GM18499 (cell line): ENCODE results near the gene SPTLC2.

ENCODE experiments used
- ATAC-seq: cut with Tn5 transposase; IDR thresholded peaks from one replicate; pipeline ENCODE4 v1.9.1; 2021; ENCODE audit warnings: moderate number of reproducible peaks; ENCODE audit not compliant: insufficient read depth, unreplicated experiment

SPTLC2 gene

DNA sequence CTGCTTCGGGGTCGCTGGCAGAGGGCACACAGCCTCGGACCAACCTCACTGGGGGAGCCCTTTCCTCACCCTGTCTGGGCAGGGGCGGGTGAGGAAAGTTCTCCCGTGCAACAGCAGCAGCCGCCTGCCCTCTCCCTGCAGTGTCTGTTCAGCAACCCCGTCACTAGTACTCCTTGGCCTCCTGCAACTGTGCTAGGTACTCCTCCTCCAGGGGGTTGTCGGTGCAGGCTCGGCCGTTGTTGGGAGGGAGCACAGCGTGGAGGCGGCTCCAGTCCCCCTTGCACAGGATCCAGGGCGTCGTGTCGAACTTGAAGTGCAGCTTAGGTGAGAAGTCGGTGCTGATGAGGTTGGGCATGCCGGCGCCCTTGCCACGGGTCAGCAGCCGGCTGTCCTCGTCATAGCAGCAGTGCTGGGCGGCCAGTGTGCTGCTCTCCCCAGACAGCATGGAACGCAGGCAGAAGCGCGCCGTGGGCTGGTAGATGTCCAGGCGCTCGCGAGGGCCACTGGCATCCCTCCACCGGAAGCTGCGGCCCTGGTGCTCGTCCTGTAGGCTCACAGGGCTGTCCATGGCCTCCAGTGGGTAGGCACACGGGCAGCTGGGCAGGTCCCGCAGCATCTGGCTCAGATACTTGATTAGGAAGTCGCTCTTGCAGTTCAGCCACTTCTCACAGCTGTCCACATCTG lies 140.9 kb downstream of the SPTLC2 start:
- ATAC-seq: no peak

DNA sequence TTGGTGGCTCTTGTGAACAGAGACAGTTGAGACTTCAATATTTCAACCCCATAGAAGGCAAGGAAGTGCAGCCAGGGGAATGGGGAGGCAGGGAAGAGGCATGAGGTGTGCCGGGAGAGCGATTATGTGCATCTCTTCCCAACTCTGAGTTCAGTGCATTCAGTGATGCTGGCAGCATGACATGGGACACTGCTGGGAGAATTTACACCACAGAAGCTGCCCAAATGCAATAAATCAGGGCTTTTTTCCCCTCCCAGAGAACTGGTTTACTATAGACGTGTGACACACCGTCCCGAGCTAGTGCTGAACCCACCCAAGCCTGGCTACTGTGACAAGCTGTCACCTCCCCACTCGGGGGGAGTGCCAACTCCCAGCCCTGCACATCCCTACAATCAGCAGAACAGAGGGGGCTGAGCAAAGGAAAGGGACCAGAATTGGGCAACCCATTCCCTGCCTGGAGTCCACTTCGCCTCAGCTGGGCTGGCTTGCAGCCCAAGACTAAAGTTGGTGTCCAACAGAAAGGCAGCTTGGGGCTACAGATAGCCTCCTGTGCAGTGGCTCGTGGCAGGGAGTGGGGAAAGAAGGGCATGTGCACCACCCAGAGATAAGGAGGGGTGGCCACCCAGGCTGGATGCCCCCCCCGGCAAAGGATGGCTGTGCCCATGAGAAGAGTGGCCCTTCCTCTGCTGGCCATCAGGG lies 141.8 kb downstream of the SPTLC2 start:
- no peak for ATAC-seq

DNA sequence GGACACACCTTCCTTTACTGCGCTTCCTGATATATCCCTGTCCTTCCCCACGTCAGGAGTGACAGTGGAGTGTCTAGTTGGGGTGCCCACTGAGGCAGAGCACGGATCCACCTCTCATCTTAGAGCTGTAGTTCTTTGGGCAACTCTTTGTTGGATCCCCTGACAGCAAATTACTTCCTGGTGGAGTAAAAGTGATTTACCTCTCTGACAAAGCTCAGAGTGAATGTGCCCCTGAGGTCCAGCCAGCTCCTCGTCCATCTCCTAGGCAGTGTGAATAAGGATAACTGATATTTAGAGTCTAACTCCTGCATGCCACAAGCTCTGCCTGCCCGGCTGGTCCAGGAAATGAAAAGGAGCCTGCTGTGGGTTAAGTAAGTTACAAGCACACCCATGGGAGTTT lies 142.5 kb downstream of the SPTLC2 start:
- no peak for ATAC-seq

DNA sequence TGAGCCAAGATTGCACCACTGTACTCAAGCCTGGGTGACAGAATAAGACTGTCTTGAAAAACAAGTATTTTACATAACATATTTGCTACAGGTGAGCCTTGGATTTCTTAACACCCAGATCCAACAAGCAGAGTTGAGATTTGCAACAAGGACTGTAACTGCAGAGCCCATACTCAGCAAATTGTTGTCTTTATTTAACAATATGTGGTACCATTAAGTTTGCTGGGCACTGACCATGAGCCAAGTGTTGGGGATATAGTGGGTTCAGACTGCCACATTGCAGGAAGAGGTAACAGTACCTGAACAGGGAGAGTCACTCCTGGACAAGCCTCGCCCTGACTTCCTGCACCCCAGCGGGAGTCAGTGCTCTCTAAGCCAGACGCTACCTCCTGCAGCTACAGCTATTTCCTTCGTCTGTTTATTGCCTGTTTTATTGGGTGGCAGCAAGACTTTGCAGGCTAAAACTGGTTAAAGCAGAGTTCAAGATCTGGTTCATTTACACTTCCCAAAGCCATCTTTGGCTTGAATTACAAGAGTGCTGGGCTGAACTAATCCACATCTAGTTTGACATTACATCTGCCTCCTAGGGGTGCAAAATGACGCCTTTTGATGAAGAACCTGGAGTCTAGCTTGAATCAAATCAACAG lies 146.1 kb downstream of the SPTLC2 start:
- ATAC-seq: no peak

DNA sequence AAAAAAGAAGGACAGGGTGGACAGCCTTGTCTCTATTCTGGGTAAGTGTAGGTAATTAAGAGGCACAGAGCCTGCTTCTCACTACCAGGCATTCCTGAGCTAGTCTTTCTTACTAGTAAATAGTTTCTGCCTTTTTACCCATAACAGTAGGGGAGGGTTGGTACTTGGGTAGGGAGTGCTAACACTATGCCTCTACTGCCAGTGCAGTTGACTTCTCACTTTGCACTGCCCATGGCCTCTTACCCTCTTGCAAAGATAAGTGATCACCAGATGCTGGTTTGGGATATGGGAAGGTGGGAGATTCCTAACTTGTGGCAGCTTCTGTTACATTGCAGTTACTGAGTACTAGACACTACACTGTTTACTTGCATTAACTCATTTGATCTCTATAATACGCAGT lies 146.9 kb downstream of the SPTLC2 start:
- no peak for ATAC-seq

DNA sequence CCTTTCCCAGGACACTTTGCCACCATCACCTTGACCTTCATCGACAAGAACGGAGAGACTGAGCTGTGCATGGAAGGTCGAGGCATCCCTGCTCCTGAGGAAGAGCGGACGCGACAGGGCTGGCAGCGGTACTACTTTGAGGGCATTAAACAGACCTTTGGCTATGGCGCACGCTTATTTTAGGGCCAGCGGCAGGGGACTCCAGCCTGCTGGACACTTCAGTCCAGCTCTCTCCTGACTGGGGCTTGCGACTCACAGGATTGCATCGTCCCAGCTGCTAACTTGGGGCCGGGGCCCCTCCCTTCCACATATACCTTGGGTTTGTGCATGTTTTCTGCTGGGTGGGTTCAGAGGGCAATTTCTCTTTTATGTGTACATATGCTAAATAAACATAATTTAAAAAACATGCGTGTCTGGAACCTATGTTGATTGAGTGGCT lies 147.4 kb downstream of the SPTLC2 start:
- no peak for ATAC-seq

DNA sequence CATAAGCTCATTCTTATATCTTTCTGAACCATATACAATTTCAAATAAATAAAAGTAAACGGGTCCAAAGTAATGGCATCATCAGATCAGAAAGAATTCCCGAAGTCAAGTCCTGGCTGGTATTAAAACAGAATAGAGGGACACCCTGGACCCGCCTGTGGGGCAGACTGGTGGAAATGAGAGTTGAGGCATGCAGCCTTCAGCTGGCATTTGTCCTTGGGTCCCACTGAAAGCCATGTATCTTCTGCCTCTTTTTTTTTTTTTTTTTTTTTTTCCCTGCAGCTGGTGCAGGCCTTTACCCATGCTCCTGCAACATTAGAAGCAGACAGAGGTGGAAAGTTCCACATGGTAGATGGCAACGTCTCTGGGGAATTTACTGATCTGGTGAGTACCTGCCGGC lies 148.6 kb downstream of the SPTLC2 start:
- no peak for ATAC-seq

DNA sequence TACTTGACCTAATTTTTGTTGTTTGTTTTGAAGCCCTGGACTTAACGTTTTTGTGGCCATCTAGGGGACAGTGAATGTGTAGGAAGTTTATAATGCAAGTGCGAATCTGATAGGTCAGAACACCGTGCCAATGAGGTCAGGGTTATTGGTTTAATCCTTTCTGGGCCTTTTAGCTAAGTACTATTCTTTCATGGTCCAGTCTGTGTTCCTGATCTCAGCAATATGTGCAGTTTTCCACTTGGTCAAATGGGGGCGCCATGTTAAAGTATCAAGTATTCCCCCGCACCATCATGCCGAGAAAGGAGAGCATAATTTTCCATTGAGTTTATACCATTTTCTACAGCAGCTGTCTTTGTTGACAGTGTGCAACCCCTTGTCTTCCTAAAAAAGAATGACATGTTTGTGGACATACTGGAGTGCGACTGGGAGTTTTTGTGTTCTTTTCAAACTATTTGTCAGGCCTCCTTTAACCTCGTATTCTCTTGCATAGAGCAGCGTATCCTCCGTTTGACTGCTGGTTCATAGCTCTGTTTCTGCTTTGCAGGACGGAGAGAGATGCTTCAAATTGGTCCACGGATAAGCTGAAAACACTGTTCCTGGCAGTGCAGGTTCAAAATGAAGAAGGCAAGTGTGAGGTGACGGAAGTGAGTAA lies 157.2 kb downstream of the SPTLC2 start:
- ATAC-seq: no peak

DNA sequence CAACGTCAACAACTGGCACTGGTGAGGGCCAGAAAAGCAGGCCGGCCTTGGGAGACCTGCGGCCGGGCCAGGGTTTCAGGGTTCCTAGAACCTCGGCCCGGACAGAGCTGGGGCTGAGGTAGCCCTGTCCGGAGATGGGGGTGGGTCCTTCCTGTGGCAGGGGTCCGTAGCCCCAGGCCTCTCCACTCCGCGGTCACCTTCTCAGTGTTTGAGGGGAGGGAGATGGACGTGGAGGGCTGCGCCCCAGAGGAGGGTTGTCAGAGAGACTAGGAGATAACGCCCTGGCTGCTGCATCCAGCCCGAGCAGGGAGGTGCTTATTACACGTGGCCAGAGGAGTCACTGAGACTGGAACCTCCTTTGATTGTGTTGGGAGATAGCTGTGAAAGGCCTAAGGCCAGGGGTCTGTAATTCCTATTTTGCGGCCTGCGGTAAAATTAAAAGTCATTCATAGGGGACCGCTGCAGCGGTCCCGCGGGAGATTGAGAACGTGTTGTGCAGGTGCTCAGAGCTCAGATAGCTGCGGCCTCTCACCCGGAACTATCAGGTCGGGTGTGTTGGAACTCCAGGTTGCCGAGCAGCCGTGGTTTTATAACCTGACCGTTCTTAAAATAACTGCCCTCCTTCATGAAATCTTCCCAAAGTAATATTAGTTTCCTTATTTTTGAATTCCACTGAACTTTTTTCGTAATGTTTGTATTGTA lies 158.0 kb downstream of the SPTLC2 start:
- ATAC-seq: no peak

DNA sequence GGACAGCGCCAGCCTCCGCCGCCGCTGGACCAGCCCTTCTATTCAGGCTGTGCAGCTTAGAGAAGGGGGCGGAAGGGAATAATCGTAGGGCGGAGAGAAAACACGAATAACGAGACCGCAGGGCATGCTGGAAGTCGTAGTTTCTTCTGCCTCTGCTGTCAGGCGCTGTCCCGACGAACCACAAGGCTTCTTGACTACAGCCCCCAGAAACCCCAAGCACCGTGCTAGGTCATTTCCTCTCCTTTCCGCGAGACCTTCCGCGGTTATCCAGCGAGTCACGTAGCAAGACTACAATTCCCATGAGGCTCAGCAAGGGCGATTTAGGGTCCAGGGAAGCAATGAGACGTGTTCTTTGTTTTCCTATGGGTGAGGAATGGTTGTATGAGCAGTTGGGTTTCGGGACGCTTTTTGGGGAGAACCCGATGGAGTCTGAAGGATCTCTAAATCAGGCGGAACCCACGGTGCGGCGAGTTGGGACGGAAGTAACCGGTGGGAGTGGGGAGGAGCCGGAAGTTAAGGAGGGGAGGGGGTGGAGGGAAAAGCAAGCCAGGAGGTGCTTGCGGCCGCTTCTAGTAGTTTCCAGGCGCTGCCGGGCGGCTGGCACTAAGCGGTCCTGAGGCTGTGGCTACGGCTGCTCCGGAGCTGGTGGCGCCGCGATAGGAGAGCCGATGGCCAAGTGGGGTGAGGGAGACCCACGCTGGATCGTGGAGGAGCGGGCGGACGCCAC lies 158.8 kb downstream of the SPTLC2 start, which contains the start of the genes AHSA1 and VIPAS39:
TSS of gene AHSA1 (plus strand) at position 572 of the 727 bp plus-strand sequence. CDS start at position 669, 97 bp downstream.
TSS of gene VIPAS39 (minus strand) at position 80 of the 727 bp plus-strand sequence. CDS start 3,499 bp downstream, outside the sequence.
- ATAC-seq: peak; percentile 84

DNA sequence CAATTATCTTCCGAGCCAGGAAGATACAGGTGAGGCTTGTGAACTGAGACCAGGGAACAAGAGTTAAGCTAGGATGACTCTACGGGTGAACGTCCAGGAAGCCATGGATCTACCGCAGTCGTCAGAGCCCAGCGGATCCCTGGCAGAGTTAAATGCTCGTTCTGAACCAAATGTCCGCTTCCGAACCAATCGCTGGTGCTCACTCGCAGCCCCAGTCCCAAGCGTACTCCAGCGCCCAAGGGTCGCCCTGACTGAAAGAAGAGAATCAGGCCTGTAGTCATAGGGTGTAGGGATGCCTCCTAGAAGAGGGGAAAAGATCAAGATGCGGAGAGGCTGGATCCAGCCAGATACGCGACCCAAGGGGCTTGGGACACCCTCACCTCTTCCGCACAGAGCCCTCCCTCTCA lies 159.3 kb downstream of the SPTLC2 start:
- ATAC-seq: peak; percentile 20
